GM19468 (cell line): ENCODE data around the gene MAP3K1.

ENCODE experiments used
- ATAC-seq: cut with Tn5 transposase; IDR thresholded peaks from one replicate; pipeline ENCODE4 v1.9.1; 2021; ENCODE audit warnings: mild to moderate bottlenecking, moderate library complexity, moderate number of reproducible peaks; ENCODE audit not compliant: unreplicated experiment; ENCODE audit errors: extremely low read depth

MAP3K1 gene

DNA sequence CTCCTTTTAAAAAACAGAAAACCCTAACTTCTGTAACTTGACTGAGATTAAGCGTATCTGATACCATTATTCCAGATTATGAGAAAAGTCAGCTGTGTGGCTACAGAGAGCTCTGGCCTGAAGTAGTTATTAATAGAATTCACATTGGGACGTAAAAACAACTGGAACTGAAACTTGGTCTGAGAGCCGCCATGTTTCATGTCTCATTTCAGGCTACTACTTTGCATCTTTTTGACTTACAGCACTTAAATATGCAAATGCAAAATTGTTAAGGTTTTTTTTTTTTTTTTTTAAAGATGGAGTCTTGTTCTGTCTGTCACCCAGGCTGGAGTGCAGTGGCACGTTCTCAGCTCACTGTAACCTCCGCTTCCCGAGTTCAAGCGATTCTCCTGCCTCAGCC, 25.2 kb downstream of the MAP3K1 start:
- no peak for ATAC-seq

DNA sequence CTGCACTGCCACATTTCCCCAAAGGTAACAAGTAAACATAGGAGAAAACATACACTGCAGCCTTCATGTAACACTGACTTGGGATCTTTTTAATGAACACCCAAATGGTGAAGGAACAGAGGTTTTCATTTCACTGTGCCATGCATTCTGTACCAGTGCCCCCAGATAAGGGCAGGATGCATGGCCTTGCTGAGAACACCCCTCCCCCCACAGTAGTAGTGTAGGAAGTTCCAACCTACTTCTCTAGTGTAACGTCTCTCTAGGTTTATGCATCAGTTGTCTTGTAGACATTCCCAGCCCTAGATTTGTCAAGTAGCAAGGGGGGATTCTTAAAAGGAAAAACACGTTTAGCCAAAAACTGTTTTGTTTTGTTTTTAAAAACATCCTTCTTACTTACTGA, 29.9 kb downstream of the MAP3K1 start:
- ATAC-seq = no peak

DNA sequence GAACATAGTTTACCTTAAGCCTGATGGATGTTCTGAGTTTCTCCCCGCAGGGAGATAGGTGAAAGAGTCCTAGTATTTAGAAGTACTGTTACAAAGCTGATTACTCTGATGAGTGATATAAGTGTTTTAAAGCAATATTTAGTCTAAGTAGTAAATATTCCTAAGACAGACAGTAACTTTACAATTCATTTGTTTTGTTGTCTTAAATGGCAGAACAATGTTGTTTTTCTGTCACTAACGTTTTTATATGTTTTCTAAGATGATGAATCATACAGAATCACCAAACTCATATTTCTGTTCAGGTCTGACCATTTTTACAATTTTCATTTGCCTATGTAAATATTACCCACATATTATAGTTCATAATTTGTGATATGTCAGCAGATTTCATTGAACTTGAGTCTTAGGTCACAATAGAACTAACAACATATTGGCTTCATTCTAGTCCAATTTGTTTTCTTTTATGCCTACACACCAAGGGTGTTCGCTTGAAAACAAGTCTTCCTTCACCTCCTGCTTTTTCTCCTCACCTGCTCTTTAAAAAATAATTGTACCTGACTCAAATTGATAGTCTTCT, 30.6 kb downstream of the MAP3K1 start:
- no peak for ATAC-seq

DNA sequence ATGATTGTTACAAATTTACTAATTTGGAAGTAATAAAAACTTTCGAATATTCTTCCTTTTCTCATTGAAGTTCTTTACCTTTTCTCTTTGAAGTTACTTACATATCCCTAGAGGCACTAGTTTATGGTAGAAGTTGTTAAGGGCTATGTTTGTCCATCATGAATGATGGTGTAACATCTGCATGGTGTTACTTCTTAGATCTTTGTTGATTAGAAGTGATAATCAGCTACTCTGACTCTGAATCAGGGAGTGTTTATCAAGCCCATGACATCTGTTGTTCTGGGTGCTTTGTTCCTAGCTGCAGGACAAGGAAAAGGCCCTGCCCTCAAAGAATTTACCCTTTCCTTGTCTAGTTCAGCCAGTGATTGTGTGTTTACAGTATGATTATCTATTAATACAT, 32.9 kb downstream of the MAP3K1 start:
- no peak for ATAC-seq

DNA sequence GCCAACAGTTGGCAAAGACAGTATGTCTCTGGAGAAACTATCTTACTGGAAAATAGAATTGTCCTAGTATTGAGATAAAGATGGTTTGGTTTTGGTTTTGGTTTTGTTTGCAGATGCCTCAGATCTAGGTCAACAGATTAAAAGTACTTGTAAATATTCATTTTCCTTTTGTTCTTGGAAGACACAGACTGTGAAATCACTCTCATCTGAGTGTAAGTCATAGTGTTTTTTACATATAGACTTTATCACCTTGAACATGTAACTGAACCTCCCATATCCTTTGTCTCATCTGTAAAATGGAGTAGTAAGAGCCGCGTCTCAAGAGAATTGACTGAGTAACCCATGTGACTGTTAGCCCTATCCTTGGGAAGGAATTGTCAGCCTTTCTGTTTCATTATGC, 34.3 kb downstream of the MAP3K1 start:
- ATAC-seq = no peak

DNA sequence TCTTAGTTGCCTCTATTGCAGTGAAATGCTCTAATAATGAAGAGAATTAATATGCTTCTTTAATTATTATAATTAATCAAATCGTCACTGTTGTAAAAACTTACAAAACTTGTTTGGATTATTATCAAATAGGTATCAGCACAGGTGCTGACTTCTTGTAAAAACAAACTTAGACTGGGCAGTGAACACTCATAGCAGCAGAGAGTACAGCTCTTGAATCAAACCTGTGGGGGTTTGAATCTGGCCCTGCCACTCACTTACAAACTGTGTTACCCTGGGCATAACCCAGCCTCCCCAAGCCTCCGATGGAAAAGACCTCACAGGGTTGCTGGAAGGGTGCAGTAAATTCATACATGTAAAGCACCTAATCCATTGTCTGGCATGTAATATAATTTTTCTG, 35.1 kb downstream of the MAP3K1 start:
- ATAC-seq = no peak

DNA sequence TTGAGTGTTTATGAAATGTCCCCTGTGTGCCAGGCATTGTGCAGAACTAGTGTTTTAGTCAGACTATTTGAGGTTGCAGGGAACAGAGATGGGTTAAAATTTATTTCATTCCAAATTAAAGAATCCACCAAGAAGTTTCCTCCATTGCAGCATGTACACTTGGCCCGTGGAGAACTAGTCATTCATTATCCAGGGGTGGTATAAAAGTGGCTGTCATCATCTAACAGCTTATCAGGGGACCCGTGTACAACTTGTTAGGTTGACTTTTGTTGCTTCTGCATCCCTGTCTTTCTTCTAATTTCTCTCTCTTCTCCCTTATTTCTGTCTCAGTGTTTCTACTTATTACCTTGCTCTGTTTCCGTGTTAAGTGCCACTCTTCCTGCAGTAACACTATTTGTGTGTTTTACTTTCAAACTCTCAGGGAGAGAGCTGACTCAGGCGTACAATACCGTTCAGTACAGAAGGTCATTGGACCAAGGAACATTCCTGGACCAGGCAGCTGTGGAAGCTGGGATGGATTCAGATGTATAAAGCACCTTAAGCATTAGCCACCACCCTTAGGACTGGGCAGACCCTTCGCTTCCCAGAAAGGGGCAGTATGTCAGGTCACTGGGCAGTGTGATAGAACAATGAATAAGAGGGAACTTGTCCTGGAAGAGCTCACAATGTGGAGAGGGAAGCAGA, 36.1 kb downstream of the MAP3K1 start:
- no peak for ATAC-seq

DNA sequence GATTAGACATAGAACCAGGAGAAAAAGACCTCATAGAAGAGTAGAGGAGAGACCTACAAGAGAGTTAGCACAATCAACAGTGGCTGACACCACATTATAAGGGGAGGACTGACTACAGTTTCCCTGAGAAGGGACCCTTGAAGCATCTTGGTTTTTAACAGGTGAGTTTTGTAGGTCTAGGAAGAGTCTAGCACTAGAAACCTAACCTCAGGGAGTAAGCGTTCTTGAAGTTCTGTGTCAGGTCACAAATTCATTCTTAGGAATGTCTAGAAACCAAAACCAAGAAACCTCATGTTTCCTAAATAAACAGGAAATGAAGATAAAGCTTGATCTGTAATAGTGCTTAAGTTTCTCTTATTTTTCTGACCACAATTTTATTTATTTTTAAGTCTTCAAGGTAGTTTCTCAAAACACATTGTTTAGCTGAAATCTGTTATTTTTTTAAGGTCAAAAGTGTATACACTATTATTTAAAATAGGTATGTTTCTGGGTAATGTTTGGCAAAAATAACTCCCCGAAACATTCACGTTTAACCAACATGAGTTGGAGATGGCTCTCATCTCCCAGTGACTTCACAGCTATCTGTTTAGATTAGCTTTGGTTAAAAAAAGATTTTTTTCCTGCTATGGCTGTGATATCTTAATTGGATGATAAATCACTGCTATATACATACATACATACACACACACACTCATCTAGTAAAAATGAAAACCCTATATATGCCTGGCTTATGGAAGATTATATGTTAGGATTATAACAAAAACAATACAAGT, 37.1 kb downstream of the MAP3K1 start:
- no peak for ATAC-seq

DNA sequence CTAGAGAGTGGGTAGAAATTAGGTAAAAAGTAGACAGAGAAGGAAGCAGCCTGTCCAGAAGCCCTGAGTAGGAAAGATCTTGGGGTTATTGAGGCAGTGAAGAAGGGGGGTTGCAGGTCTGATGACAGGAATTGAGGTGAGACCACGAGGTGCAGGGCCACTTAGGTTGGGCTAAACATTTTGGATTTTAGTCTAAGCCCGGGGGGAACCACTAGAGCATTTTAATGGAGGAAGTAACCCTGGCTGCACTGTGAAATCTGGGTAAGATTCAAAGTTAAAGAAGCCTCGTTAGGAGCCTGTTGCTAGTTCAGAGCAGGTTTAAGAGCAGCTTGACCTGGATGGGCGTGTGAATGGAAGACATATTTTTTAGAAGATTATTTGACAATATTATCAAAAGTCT, 38.3 kb downstream of the MAP3K1 start:
- no peak for ATAC-seq

DNA sequence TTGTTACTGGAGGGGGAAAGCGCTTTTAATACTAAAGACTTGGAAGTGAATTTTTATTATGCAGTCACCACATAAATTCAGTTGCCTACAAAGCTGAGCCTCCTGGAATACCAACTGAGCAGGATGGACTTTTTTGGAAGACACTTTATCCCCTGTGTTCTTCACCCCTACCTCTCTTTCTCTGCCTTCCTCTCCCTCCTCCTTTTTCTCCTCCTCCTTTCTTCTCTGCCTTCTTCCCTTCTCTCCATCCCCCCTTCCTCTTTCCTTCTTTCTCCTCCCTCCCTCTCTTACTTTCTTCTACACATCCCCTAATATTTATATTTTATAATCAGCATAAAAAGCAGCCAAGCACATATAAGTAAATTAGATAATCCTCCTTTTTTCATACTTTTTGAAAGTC, 39.6 kb downstream of the MAP3K1 start:
- ATAC-seq = no peak

DNA sequence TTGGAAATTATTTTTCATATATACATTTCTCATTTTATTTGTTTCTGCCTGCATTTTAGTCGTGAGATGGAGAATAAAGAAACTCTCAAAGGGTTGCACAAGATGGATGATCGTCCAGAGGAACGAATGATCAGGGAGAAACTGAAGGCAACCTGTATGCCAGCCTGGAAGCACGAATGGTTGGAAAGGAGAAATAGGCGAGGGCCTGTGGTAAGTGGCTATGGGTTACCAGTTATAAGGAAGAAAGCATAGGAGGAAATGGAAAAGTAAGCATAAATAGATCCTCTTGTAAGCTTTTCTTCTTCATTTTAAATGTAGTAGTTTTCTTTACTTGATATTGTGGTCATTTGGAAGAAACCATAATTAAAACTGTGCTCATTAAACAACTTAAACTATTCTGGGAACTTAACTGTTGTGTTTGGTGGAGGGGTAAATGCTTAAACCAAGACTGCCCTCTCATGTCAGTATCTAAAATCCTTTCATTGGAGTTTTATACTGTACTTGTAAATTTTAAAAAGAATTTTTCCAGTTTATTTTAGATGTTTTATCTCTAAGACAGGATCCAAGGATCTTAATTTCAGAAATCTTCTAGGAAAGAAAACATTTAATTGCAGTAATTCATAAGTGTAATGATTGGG, 41.3 kb downstream of the MAP3K1 start:
- ATAC-seq = no peak

DNA sequence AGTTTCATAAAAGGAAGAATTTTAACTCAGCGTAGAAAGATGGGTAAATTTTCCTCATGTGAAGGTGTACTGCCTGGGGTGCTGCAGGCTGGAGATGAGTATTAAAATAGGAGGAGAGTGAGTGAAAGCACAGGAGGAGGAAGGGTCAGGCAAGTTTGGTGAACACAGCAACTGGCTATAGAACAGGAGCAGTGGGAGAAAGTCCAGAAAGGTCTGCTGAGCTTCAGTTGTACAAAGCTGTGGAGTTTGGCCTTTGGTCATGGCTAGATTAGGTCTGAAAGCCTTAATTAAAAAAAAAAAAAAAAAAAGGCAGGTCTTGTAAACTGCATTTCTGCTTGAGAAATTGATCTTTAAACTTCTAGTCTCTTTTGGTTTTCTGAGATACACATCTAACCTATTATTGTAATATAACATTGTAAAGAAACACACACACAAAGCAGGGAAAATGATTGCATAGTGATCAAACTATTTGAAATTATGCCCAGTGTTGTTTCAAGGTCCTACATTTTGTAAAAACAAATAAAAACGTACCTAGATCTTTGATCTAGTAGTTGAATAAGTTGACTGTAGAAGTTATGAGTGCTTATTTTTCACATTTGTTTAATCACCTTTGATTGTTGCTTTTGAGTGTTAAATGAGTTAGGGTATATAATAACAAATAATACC, 43.6 kb downstream of the MAP3K1 start:
- no peak for ATAC-seq

DNA sequence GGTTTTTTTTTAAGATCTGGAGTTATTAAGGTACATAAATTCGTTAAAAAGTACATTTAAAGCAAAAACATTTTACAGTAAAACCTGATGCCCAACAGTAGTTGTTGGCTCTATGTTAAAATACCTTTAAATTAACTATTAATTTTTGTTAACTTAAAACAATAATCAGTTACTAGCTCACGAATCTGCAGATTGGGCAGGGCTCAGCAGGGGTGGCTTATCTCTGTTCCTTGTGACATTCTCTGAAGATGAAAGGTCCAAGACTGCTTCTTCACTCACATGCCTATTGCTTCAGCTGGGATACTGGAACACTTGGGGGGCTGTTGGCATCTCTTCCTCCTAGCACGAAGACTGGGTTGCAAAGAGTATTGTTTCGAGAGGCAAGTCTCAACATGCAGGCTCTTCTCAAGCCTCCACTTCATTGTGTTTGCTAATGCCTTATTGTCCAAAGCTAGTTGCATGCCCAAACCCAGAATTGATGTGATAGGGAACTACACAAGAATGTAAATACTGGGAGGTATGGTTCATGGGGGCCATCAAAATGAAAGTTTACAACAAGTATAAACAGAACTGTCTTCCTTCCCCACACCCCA, 46.6 kb downstream of the MAP3K1 start:
- ATAC-seq = no peak

DNA sequence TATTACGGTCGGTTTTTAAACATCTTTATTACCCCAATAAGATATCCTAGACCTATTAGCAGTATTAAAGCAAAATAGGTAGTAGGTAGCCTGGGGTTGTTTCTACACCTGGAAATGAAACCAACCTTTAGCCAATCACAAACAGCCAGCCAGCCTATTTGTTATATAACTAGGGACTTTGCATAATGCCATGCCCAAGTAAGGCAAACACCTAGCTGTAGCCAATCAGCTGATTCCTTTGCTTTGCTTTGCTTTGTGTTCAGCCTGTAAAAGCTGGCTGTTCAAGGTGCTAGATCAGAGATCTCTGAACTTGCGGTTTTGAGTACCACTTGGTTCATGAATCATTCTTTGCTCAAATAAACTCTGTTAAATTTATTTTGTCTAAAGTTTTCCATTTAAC, 47.6 kb downstream of the MAP3K1 start:
- no peak for ATAC-seq

DNA sequence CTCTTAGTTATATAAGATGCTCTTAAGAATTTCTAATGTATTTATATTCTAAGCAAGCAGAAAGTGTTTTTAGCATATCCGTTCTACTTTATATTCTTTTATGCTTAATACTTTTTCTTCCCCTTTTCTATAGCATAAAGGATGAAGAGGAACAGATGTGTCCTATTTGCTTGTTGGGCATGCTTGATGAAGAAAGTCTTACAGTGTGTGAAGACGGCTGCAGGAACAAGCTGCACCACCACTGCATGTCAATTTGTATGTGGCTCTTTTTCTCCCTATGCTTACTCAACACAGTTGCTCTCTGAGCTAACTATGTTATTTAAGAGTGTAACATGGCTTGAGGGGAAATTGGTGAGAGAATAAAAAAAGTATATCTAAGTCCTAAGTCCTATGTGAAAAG, 56.4 kb downstream of the MAP3K1 start:
- ATAC-seq = no peak

DNA sequence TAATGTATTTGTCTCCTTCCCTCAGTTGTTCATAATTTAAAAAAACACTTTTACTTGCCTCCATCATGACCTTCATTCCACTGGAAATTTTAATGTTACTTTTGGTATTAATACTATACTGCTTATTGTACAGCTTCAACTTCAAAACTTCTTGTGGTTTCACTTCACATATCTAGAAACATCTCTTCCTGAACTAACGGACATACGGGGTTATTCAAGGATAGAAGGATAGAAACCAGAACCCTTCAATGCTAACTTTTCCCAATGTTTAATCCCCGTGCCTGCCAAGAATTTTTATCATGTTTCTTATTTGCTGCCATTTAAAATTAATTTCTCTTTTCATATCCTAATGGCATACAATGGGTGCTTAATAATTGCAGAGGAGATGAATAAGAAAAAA, 57.7 kb downstream of the MAP3K1 start:
- no peak for ATAC-seq

DNA sequence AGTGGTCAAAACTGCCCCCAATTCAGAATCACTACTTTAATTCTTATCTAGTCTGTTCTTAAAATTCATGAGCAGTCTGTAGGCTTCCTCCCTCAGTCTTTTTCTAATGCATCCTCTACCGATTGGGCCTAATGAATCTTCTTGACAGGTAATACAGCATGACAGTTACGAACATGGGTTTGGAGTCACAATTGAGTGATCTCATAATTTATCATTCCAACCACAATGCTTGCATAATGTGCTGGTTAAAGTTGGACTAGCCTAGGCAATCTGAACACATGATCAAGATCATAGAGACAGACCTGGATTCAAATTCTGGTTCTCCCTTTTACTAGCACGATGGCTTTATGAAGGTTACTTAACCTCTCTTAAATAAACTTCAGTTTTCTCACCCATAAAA, 61.0 kb downstream of the MAP3K1 start:
- ATAC-seq = no peak

DNA sequence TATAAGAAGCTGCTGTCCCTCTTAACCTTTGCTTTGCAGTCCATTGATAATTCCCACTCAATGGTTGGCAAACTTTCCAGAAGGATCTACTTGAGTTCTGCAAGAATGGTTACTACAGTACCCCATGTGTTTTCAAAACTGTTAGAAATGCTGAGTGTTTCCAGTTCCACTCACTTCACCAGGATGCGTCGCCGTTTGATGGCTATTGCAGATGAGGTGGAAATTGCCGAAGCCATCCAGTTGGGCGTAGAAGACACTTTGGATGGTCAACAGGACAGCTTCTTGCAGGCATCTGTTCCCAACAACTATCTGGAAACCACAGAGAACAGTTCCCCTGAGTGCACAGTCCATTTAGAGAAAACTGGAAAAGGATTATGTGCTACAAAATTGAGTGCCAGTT, 66.2 kb downstream of the MAP3K1 start:
- ATAC-seq = no peak

DNA sequence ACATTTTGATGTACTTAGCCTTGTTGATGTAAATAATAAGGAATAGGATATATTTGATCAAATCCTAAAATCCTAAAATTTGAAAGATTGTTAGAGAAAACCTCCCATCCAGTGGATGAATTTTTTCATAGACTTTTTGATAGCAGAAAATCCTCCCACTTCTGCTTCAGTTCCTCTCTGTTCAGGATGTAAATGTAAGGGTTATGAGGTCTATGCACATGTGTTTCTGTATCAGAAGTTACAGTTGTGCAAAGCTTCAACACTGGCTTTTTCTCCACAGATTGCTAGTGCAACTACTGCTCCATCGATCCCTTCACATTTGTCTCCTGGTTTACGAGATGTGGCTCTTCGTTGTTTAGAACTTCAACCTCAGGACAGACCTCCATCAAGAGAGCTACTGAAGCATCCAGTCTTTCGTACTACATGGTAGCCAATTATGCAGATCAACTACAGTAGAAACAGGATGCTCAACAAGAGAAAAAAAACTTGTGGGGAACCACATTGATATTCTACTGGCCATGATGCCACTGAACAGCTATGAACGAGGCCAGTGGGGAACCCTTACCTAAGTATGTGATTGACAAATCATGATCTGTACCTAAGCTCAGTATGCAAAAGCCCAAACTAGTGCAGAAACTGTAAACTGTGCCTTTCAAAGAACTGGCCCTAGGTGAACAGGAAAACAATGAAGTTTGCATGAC, 78.1 kb downstream of the MAP3K1 start:
- ATAC-seq = no peak

DNA sequence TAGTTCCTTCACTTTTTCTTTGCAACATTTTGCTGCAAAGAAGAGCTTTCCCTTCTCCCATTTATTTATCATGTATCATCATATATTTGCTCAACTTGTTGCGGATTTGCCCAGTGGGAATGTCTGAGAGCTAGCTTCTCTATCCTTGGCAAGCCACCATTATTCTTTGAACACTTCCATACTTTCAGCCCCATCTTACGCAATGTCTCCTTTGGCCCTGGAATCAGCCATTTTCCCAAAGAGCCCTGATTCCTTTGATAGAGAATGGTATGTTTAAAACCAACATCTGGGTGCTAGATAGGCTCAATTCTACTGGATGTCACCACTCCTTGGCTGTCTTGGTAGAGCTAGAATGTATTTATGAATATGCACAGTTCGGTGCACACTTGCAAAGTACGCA, 81.4 kb downstream of the MAP3K1 start:
- no peak for ATAC-seq
